KMS-11 (cell line): ENCODE data around the gene CRABP1.

Source experiments
- H2AFZ ChIP-seq: fragments of 200-600 bp; sonication (generic); 2 replicates; pipeline ENCODE4 v1.6.1; 2016; ENCODE audit warnings: antibody characterized with exemption, mixed run types, low read depth
- H3K27ac ChIP-seq: fragments of 200-600 bp; sonication (generic); 2 replicates; pipeline ENCODE4 v1.6.1; 2016; ENCODE audit warnings: mild to moderate bottlenecking, mixed run types
- H3K27me3 ChIP-seq: fragments of 200-600 bp; sonication (generic); 2 replicates; pipeline ENCODE4 v1.6.1; 2017; ENCODE audit warnings: mild to moderate bottlenecking, low read depth, mixed run types, moderate library complexity; ENCODE audit not compliant: insufficient read depth
- H3K36me3 ChIP-seq: fragments of 200-600 bp; sonication (generic); 2 replicates; pipeline ENCODE4 v1.6.1; 2017; ENCODE audit warnings: mild to moderate bottlenecking, mixed run types; ENCODE audit not compliant: insufficient read depth
- H3K4me1 ChIP-seq: fragments of 200-600 bp; sonication (generic); 2 replicates; pipeline ENCODE4 v1.6.1; 2016; ENCODE audit warnings: mild to moderate bottlenecking, low read depth, mixed run types; ENCODE audit not compliant: poor library complexity, severe bottlenecking
- H3K4me2 ChIP-seq: fragments of 200-600 bp; sonication (generic); 2 replicates; pipeline ENCODE4 v1.7.0; 2016; ENCODE audit warnings: mild to moderate bottlenecking, mixed run types
- H3K4me3 ChIP-seq: fragments of 200-600 bp; sonication (generic); IDR thresholded peaks from 2 replicates; pipeline ENCODE4 v1.6.1; 2017; ENCODE audit warnings: low read depth, low read length, mixed read lengths; ENCODE audit not compliant: insufficient read depth
- H3K79me2 ChIP-seq: fragments of 200-600 bp; sonication (generic); 2 replicates; pipeline ENCODE4 v1.6.1; 2016; ENCODE audit warnings: low read depth, mixed run types; ENCODE audit not compliant: insufficient read depth
- H3K9ac ChIP-seq: fragments of 200-600 bp; sonication (generic); 2 replicates; pipeline ENCODE4 v1.6.1; 2016; ENCODE audit warnings: mild to moderate bottlenecking, mixed run types
- H4K20me1 ChIP-seq: fragments of 200-600 bp; sonication (generic); 2 replicates; pipeline ENCODE4 v1.6.1; 2016; ENCODE audit warnings: mild to moderate bottlenecking, mixed run types; ENCODE audit not compliant: insufficient read depth
- TF ChIP-seq, protein P1 (sequence below): fragments of 200-600 bp; sonication (generic); conservative IDR thresholded peaks from 2 replicates; pipeline ENCODE4 v1.6.1; 2017; ENCODE audit warnings: low read depth, mild to moderate bottlenecking, antibody characterized with exemption, low read length, moderate library complexity, mixed read lengths

The CRABP1 gene

DNA sequence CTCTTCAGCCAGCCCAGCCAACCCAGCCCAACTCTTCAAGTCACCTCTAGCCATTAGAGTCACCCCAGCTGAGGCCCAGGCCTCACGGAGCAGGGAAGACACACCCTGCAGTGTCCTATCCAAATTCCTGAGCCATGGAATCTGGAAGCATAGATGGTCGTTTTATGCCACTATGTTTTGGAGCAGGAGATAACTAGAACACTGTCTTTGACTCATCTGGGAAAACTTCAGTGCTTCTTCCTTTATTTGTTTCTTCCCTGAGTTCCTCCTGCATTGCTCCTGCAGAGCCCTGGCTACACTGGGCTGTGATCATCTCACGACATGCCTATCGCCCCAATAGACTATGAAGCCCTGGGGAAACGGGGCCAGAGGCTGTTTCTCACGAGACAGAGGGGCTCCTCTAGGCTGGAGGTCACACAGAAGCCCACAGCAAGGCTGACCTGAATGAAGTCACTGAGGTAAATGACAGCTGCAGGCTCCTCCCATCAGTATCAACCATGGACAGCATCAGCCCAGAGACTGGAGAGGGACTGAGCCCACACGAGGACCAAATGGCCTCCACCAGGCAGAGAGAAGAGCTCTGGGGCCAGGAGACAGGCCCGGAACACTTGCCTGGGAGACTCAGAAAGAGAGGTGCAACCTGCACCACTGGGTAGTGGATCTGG lies 22.7 kb downstream of the CRABP1 start:
- H3K4me2 ChIP-seq = no peak overlapping the region

DNA sequence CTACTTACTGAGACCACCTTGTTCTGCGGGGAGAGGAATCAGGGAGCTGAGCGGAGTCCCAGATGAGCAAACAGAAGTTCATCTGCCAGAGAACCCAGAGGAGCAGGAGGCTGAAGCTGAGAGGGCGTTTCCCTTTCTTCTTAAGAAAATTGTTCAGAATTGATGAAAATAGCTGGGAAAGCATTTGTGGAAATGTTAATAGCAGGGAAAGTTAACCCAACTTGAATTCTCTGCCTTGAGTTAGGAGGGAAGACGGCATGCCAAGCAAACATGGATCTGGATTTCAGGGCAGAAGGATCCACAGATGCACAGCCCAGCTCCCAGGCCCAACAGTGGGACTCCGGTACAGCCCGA lies 23.2 kb downstream of the CRABP1 start:
- Histone ChIP-seq H3K4me2 (no peak overlapping the region), H3K27me3 (no peaks in the 10 kb centered on the region), H4K20me1 (no peaks in the 10 kb centered on the region), H3K9ac (no peak overlapping the region), H3K4me1 (no peaks in the 10 kb centered on the region), H2AFZ (no peak overlapping the region), H3K27ac (no peak overlapping the region), H3K4me3 (no peak overlapping the region), H3K36me3 (no peaks in the 10 kb centered on the region), H3K79me2 (no peaks in the 10 kb centered on the region)
- TF ChIP-seq, protein P1, sequence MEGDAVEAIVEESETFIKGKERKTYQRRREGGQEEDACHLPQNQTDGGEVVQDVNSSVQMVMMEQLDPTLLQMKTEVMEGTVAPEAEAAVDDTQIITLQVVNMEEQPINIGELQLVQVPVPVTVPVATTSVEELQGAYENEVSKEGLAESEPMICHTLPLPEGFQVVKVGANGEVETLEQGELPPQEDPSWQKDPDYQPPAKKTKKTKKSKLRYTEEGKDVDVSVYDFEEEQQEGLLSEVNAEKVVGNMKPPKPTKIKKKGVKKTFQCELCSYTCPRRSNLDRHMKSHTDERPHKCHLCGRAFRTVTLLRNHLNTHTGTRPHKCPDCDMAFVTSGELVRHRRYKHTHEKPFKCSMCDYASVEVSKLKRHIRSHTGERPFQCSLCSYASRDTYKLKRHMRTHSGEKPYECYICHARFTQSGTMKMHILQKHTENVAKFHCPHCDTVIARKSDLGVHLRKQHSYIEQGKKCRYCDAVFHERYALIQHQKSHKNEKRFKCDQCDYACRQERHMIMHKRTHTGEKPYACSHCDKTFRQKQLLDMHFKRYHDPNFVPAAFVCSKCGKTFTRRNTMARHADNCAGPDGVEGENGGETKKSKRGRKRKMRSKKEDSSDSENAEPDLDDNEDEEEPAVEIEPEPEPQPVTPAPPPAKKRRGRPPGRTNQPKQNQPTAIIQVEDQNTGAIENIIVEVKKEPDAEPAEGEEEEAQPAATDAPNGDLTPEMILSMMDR = no peak

More for the DNA sequence above, 22.7 kb downstream of the CRABP1 start:
- no peaks in the 10 kb centered on the region for H3K79me2 ChIP-seq
- H3K4me1 ChIP-seq = no peaks in the 10 kb centered on the region
- H2AFZ ChIP-seq = no peak overlapping the region
- H3K9ac ChIP-seq = no peak overlapping the region
- no peaks in the 10 kb centered on the region for H3K36me3 ChIP-seq
- no peak overlapping the region for H3K4me3 ChIP-seq
- H3K27ac ChIP-seq = no peak overlapping the region
- H4K20me1 ChIP-seq = no peaks in the 10 kb centered on the region
- H3K27me3 ChIP-seq = no peaks in the 10 kb centered on the region
- TF ChIP-seq, protein P1 = no peak

DNA sequence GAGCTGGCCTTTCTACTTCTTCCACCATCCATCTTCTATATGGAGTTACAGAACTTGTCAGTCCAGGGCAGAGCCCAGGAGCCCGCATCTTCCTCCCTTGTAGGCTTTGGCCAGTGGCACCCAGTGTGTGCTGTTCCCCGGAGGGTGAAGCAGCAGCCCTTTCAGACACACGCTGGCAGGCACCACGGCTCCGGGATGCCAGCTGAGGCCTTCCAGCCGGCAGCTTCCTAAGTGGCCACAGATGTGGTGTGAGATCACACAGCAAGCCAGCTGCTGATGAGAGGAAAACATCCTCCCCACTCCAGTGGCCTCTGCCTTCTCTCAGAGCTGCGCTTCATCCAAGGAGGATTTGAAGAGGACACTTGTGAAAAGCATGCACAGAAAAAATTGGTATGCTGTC lies 24.1 kb downstream of the CRABP1 start:
- no peaks in the 10 kb centered on the region for H3K4me1 ChIP-seq
- no peaks in the 10 kb centered on the region for H4K20me1 ChIP-seq
- H3K27ac ChIP-seq = no peak overlapping the region
- H3K4me2 ChIP-seq = no peak overlapping the region
- TF ChIP-seq, protein P1 = no peak
- no peaks in the 10 kb centered on the region for H3K79me2 ChIP-seq
- no peak overlapping the region for H3K9ac ChIP-seq
- H2AFZ ChIP-seq = no peak overlapping the region
- H3K36me3 ChIP-seq = no peaks in the 10 kb centered on the region
- H3K4me3 ChIP-seq = no peak overlapping the region
- H3K27me3 ChIP-seq = no peaks in the 10 kb centered on the region

DNA sequence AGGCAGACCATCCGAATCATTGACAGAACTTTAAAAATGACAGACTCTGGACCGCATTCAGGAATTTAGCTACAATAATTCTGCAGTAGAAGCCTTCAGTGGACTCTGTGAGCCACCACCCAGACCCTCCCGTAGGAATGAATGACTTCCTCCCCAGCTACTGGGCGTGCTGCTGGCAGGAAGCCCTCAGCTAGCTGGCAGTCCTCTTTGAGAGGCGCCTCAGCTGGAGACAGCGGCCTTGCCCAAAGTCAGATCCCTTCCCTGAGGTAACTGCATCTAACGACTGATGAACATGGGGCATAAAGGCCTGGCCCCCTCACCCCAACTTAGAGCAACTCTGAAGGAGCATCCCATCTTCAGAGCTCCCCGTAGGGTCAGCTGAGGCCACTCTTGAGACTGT lies 25.8 kb downstream of the CRABP1 start:
- no peak overlapping the region for H3K4me3 ChIP-seq
- H3K27ac ChIP-seq = no peak overlapping the region
- TF ChIP-seq, protein P1 = no peak
- no peak overlapping the region for H3K9ac ChIP-seq
- no peaks in the 10 kb centered on the region for H3K4me1 ChIP-seq
- H3K27me3 ChIP-seq = no peaks in the 10 kb centered on the region
- H2AFZ ChIP-seq = no peak overlapping the region
- H3K4me2 ChIP-seq = no peak overlapping the region
- H4K20me1 ChIP-seq = no peaks in the 10 kb centered on the region
- H3K79me2 ChIP-seq = no peaks in the 10 kb centered on the region
- no peaks in the 10 kb centered on the region for H3K36me3 ChIP-seq
